Measurements from ENCODE around the gene DNASE1L2.

- TF ChIP-seq, protein P1, sequence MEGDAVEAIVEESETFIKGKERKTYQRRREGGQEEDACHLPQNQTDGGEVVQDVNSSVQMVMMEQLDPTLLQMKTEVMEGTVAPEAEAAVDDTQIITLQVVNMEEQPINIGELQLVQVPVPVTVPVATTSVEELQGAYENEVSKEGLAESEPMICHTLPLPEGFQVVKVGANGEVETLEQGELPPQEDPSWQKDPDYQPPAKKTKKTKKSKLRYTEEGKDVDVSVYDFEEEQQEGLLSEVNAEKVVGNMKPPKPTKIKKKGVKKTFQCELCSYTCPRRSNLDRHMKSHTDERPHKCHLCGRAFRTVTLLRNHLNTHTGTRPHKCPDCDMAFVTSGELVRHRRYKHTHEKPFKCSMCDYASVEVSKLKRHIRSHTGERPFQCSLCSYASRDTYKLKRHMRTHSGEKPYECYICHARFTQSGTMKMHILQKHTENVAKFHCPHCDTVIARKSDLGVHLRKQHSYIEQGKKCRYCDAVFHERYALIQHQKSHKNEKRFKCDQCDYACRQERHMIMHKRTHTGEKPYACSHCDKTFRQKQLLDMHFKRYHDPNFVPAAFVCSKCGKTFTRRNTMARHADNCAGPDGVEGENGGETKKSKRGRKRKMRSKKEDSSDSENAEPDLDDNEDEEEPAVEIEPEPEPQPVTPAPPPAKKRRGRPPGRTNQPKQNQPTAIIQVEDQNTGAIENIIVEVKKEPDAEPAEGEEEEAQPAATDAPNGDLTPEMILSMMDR (IDR thresholded peaks at IDR 0.05; ENCODE audit: poor library complexity): no peak
- TF ChIP-seq EZH2 (IDR thresholded peaks at IDR 0.05; ENCODE audit: borderline replicate concordance): no peak
Observed at GRCh38 chr16:2271848-2272461, 35.7 kb downstream of the DNASE1L2 start.

Measured in hepatocyte (in vitro differentiated cells).